OCI-LY3 (cell line): ENCODE results near the gene SLC35B2.

Source experiments
- H2AFZ ChIP-seq: fragments of 200-600, 300-600 bp; shearing (Covaris generic); 2 replicates; pipeline ENCODE4 v1.6.0; 2014; ENCODE audit warnings: antibody characterized with exemption, low read depth, low read length
- H3K27ac ChIP-seq: fragments of 200-600, 300-600 bp; sonication (generic); 2 replicates; pipeline ENCODE4 v1.5.1; 2014; ENCODE audit warnings: mild to moderate bottlenecking, low read length, moderate library complexity, mixed read lengths
- H3K27me3 ChIP-seq: fragments of 200-600, 300-600 bp; sonication (generic); 2 replicates; pipeline ENCODE4 v1.6.1; 2014; ENCODE audit warnings: low read depth, low read length, mixed read lengths
- H3K36me3 ChIP-seq: fragments of 200-600, 300-600 bp; sonication (generic); replicated peaks from 2 replicates; pipeline ENCODE3; 2014; ENCODE audit warnings: low read depth, low read length, mixed read lengths
- H3K4me1 ChIP-seq: fragments of 300-600, 200-600 bp; sonication (generic); 2 replicates; pipeline ENCODE4 v1.6.1; 2014; ENCODE audit warnings: low read length, mixed read lengths
- H3K4me2 ChIP-seq: fragments of 200-600, 300-600 bp; sonication (generic); 2 replicates; pipeline ENCODE4 v1.6.1; 2014; ENCODE audit warnings: low read length, mixed read lengths
- H3K4me3 ChIP-seq: fragments of 300-600, 200-600 bp; sonication (generic); 2 replicates; pipeline ENCODE4 v1.5.1; 2014; ENCODE audit warnings: antibody characterized with exemption, mild to moderate bottlenecking, low read length, moderate library complexity
- H3K79me2 ChIP-seq: fragments of 300-600, 200-600 bp; shearing (Covaris generic); 2 replicates; pipeline ENCODE4 v1.6.1; 2014; ENCODE audit warnings: mild to moderate bottlenecking, low read length, mixed read lengths
- H3K9ac ChIP-seq: fragments of 300-600, 200-600 bp; shearing (Covaris generic); 2 replicates; pipeline ENCODE4 v1.6.0; 2014; ENCODE audit warnings: mild to moderate bottlenecking, low read length, moderate library complexity
- H3K9me3 ChIP-seq: fragments of 200-600, 300-600 bp; shearing (Covaris generic); 2 replicates; pipeline ENCODE4 v1.6.1; 2014; ENCODE audit warnings: low read length, mixed read lengths; ENCODE audit not compliant: insufficient read depth
- H4K20me1 ChIP-seq: fragments of 200-600, 300-600 bp; sonication (generic); 2 replicates; pipeline ENCODE4 v1.6.1; 2016; ENCODE audit warnings: low read length, mixed read lengths; ENCODE audit not compliant: insufficient read depth
- CTCF ChIP-seq: fragments of 200-600, 300-600 bp; sonication (generic); IDR thresholded peaks from 2 replicates; pipeline ENCODE4 v1.5.1; 2014; ENCODE audit warnings: antibody characterized with exemption, low read length, low read depth
- EZH2phosphoT487 ChIP-seq: fragments of 200-600 bp; shearing (Covaris generic); IDR thresholded peaks from 2 replicates; pipeline ENCODE4 v1.6.1; 2018; ENCODE audit warnings: antibody characterized with exemption, mixed run types, low read depth

The SLC35B2 gene

GRCh38 chr6:44246663-44247337, 10.5 kb downstream of the SLC35B2 start, which contains the start of gene HSP90AB1:
Gene HSP90AB1, plus strand, starts transcription at chr6:44247101. Its CDS starts 1,529 bp downstream, at chr6:44248630.
- H3K27ac ChIP-seq: peak within 1 kb of the TSS; percentile 87
- H3K4me2 ChIP-seq: peak within 1 kb of the TSS; percentile 93
- H4K20me1 ChIP-seq: peaks cover 46% of the 10 kb centered on the region
- H2AFZ ChIP-seq: peak within 1 kb of the TSS; percentile 44; the same call in 1 of the 2 replicates
- no peaks in the 10 kb centered on the region for H3K9me3 ChIP-seq
- peaks cover 46% of the 10 kb centered on the region for H3K36me3 ChIP-seq
- peak within 1 kb of the TSS; percentile 92 for H3K4me3 ChIP-seq
- TF ChIP-seq EZH2phosphoT487 (no peak), CTCF (no peak)
- no peaks in the 10 kb centered on the region for H3K27me3 ChIP-seq
- peaks cover 61% of the 10 kb centered on the region for H3K79me2 ChIP-seq
- peaks cover 22% of the 10 kb centered on the region for H3K4me1 ChIP-seq
- H3K9ac ChIP-seq: peak within 1 kb of the TSS; percentile 99

- Histone ChIP-seq H3K9ac (peak overlapping the region; percentile 99), H3K36me3 (peaks cover 39% of the 10 kb centered on the region), H3K9me3 (no peaks in the 10 kb centered on the region), H3K27ac (peak overlapping the region; percentile 87), H3K4me2 (peak overlapping the region; percentile 92), H4K20me1 (peaks cover 41% of the 10 kb centered on the region), H3K79me2 (peaks cover 54% of the 10 kb centered on the region), H3K27me3 (no peaks in the 10 kb centered on the region), H2AFZ (peak overlapping the region; percentile 44; the same call in 1 of the 2 replicates), H3K4me3 (peak overlapping the region; percentile 92), H3K4me1 (peaks cover 22% of the 10 kb centered on the region)
- TF ChIP-seq CTCF: peak; percentile 67
- TF ChIP-seq EZH2phosphoT487: no peak
Observed at GRCh38 chr6:44245912-44246662, 11.2 kb downstream of the SLC35B2 start.

GRCh38 chr6:44245391-44245911, 11.9 kb downstream of the SLC35B2 start:
- Histone ChIP-seq H3K27ac (peak overlapping the region; percentile 87), H3K36me3 (peaks cover 32% of the 10 kb centered on the region), H3K9me3 (no peaks in the 10 kb centered on the region), H3K79me2 (peaks cover 47% of the 10 kb centered on the region), H2AFZ (no peak overlapping the region), H4K20me1 (peaks cover 35% of the 10 kb centered on the region), H3K9ac (peak overlapping the region; percentile 99), H3K27me3 (no peaks in the 10 kb centered on the region), H3K4me1 (peaks cover 22% of the 10 kb centered on the region), H3K4me3 (peak overlapping the region; percentile 92), H3K4me2 (peak overlapping the region; percentile 92)
- TF ChIP-seq EZH2phosphoT487 (no peak), CTCF (no peak)

GRCh38 chr6:44243345-44243744, 14.0 kb downstream of the SLC35B2 start:
- Histone ChIP-seq H3K27ac (no peak overlapping the region), H3K4me3 (no peak overlapping the region), H3K9ac (no peak overlapping the region), H3K79me2 (peaks cover 26% of the 10 kb centered on the region), H3K4me1 (peaks cover 15% of the 10 kb centered on the region), H3K36me3 (peaks cover 13% of the 10 kb centered on the region), H3K4me2 (no peak overlapping the region), H4K20me1 (peaks cover 14% of the 10 kb centered on the region), H2AFZ (no peak overlapping the region), H3K9me3 (no peaks in the 10 kb centered on the region), H3K27me3 (no peaks in the 10 kb centered on the region)
- TF ChIP-seq CTCF (no peak), EZH2phosphoT487 (no peak)
